ENCODE data around the gene ACKR4.

ACKR4 gene

DNA sequence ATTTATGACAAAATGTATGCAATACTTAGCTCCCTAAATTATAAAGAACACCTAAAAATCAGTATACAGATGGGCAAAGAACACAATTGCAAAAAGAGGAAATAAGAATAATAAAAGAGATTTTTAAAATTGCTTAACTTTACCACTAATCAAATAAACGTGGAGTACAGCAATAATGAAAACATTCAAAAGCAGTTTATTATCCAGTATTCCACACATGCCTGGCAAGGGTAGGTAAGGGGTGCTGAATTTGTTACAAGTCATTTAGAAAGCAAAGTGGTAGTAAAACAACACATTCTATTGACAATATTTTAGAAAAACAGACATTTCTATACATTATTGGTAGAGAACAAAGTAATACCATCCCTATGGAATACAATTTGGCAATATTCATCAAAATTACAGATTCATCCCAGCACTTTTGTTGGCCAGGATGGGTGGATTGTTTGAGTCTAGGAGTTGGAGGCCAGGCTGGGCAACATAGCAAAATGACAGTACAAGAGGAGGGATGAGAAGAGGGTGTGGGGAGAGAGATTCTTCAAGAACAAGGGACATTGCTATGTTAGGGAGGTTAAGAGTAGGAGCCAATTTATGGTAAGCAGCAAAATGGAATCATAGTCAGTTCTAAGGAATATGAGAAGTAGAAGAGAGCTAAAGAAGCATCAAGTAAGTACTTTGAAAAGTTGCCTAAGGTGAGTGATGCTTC, 3.7 kb upstream of the ACKR4 start:
- no peak overlapping the region for H2AFZ ChIP-seq (ENCODE audit: low read length)

DNA sequence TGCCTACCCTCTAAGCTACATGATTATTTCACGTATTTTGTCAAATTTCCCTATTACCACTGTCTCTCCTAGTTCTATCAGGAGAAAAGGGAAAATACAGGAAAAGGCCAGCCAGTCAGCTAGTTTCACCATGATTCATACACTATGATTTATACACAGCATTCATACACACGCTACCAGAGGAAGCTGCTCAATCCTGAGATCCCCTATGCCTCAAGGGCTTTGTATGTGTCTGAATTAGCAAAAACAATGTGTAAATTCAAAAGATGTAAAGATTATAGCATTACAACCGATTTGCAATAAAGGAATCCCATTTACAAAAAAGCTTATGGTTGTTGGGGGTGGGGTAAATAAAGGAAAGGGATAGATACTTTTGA, 3.1 kb upstream of the ACKR4 start:
- Histone ChIP-seq H3K27me3 (ENCODE audit: insufficient read depth, low read length, poor library complexity, severe bottlenecking) (no peaks in the 10 kb centered on the region), H3K9me2 (replicated peaks; ENCODE audit: low read depth, low read length) (no peaks in the 10 kb centered on the region), H3K4me3 (ENCODE audit: low read length, poor library complexity, severe bottlenecking) (no peak overlapping the region), H2AFZ (ENCODE audit: low read length) (no peak overlapping the region), H3K4me2 (ENCODE audit: low read depth, low read length, poor library complexity, severe bottlenecking) (no peak overlapping the region), H4K20me1 (ENCODE audit: insufficient read depth, low read length, poor library complexity, severe bottlenecking) (no peaks in the 10 kb centered on the region), H3F3A (ENCODE audit: low read depth) (no peaks in the 10 kb centered on the region), H3K9me3 (ENCODE audit: insufficient read depth, low read depth, low read length) (no peaks in the 10 kb centered on the region), H3K9ac (ENCODE audit: low read depth, low read length, poor library complexity, severe bottlenecking) (no peak overlapping the region), H3K36me3 (ENCODE audit: insufficient read depth, low read length) (no peaks in the 10 kb centered on the region; the same call in 1 of the 2 replicates), H3K4me1 (ENCODE audit: insufficient read depth, low read length, poor library complexity, severe bottlenecking) (no peaks in the 10 kb centered on the region), H3K79me2 (ENCODE audit: insufficient read depth, low read length) (no peaks in the 10 kb centered on the region)
- TF ChIP-seq EZH2phosphoT487 (IDR thresholded peaks at IDR 0.05; ENCODE audit: borderline replicate concordance) = no peak
- TF ChIP-seq, protein P1, sequence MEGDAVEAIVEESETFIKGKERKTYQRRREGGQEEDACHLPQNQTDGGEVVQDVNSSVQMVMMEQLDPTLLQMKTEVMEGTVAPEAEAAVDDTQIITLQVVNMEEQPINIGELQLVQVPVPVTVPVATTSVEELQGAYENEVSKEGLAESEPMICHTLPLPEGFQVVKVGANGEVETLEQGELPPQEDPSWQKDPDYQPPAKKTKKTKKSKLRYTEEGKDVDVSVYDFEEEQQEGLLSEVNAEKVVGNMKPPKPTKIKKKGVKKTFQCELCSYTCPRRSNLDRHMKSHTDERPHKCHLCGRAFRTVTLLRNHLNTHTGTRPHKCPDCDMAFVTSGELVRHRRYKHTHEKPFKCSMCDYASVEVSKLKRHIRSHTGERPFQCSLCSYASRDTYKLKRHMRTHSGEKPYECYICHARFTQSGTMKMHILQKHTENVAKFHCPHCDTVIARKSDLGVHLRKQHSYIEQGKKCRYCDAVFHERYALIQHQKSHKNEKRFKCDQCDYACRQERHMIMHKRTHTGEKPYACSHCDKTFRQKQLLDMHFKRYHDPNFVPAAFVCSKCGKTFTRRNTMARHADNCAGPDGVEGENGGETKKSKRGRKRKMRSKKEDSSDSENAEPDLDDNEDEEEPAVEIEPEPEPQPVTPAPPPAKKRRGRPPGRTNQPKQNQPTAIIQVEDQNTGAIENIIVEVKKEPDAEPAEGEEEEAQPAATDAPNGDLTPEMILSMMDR (conservative IDR thresholded peaks at IDR 0.05; ENCODE audit: low read length) = no peak

More for the DNA sequence above, 3.7 kb upstream of the ACKR4 start:
- H3F3A ChIP-seq (ENCODE audit: low read depth) = no peaks in the 10 kb centered on the region
- H3K4me1 ChIP-seq (ENCODE audit: insufficient read depth, low read length, poor library complexity, severe bottlenecking) = no peaks in the 10 kb centered on the region
- TF ChIP-seq, protein P1 (conservative IDR thresholded peaks at IDR 0.05; ENCODE audit: low read length) = no peak
- TF ChIP-seq EZH2phosphoT487 (IDR thresholded peaks at IDR 0.05; ENCODE audit: borderline replicate concordance) = no peak
- no peak overlapping the region for H3K4me2 ChIP-seq (ENCODE audit: low read depth, low read length, poor library complexity, severe bottlenecking)
- H3K9me3 ChIP-seq (ENCODE audit: insufficient read depth, low read depth, low read length) = no peaks in the 10 kb centered on the region
- H3K9ac ChIP-seq (ENCODE audit: low read depth, low read length, poor library complexity, severe bottlenecking) = no peak overlapping the region
- H3K36me3 ChIP-seq (ENCODE audit: insufficient read depth, low read length) = no peaks in the 10 kb centered on the region; the same call in 1 of the 2 replicates
- no peaks in the 10 kb centered on the region for H3K9me2 ChIP-seq (replicated peaks; ENCODE audit: low read depth, low read length)
- no peaks in the 10 kb centered on the region for H4K20me1 ChIP-seq (ENCODE audit: insufficient read depth, low read length, poor library complexity, severe bottlenecking)
- no peak overlapping the region for H3K4me3 ChIP-seq (ENCODE audit: low read length, poor library complexity, severe bottlenecking)
- H3K79me2 ChIP-seq (ENCODE audit: insufficient read depth, low read length) = no peaks in the 10 kb centered on the region
- H3K27me3 ChIP-seq (ENCODE audit: insufficient read depth, low read length, poor library complexity, severe bottlenecking) = no peaks in the 10 kb centered on the region

DNA sequence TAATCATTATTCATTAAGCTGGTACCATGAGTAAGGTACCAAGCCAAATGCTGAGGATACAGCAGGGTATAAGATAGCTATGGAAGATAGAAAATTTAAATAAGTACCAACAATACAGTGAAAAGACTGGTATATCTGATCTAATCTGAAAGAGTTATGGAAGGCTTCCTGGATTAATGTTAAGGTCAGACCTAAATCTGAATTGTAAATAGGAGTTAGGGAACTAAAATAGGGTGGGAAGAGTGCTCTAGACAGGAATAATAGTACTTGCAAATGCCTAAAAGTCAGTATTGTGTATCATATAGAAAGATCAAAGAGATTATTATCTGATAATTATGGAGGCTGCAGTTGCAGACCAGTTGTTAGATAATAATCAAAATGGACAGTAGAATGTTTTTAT, 2.6 kb upstream of the ACKR4 start:
- Histone ChIP-seq H2AFZ (ENCODE audit: low read length) (no peak overlapping the region), H3K79me2 (ENCODE audit: insufficient read depth, low read length) (no peaks in the 10 kb centered on the region), H3K4me3 (ENCODE audit: low read length, poor library complexity, severe bottlenecking) (no peak overlapping the region), H3K4me1 (ENCODE audit: insufficient read depth, low read length, poor library complexity, severe bottlenecking) (no peaks in the 10 kb centered on the region), H4K20me1 (ENCODE audit: insufficient read depth, low read length, poor library complexity, severe bottlenecking) (no peaks in the 10 kb centered on the region), H3K9ac (ENCODE audit: low read depth, low read length, poor library complexity, severe bottlenecking) (no peak overlapping the region), H3F3A (ENCODE audit: low read depth) (no peaks in the 10 kb centered on the region), H3K36me3 (ENCODE audit: insufficient read depth, low read length) (no peaks in the 10 kb centered on the region; the same call in 1 of the 2 replicates), H3K9me2 (replicated peaks; ENCODE audit: low read depth, low read length) (no peaks in the 10 kb centered on the region), H3K27me3 (ENCODE audit: insufficient read depth, low read length, poor library complexity, severe bottlenecking) (no peaks in the 10 kb centered on the region), H3K9me3 (ENCODE audit: insufficient read depth, low read depth, low read length) (no peaks in the 10 kb centered on the region), H3K4me2 (ENCODE audit: low read depth, low read length, poor library complexity, severe bottlenecking) (no peak overlapping the region)
- no peak for TF ChIP-seq EZH2phosphoT487 (IDR thresholded peaks at IDR 0.05; ENCODE audit: borderline replicate concordance)
- TF ChIP-seq, protein P1 (conservative IDR thresholded peaks at IDR 0.05; ENCODE audit: low read length) = no peak

All from Loucy (cell line).